C4-2B (cell line): ENCODE data around the gene TCF4.

ENCODE experiments used
- H3K27ac ChIP-seq: fragments of 450-650 bp; 2 replicates; pipeline ENCODE4 v1.5.1; 2017
- CTCF ChIP-seq: fragments of 450-650 bp; conservative IDR thresholded peaks from 2 replicates; pipeline ENCODE4 v1.5.1; 2017; ENCODE audit warnings: mild to moderate bottlenecking
- ZFX ChIP-seq: fragments of 450-650 bp; IDR thresholded peaks from 2 replicates; pipeline ENCODE4 v1.6.1; 2017

The TCF4 gene

GRCh38 chr18:55551227-55551626 lies 36.8 kb downstream of the TCF4 start:
- H3K27ac ChIP-seq: no peak overlapping the region
- TF ChIP-seq CTCF (no peak), ZFX (no peak)

- no peak overlapping the region for H3K27ac ChIP-seq
- TF ChIP-seq ZFX (no peak), CTCF (no peak)
Measured at GRCh38 chr18:55550471-55550870, 37.5 kb downstream of the TCF4 start.

GRCh38 chr18:55549474-55550104 lies 38.4 kb downstream of the TCF4 start:
- no peak overlapping the region for H3K27ac ChIP-seq
- TF ChIP-seq ZFX: no peak
- TF ChIP-seq CTCF: no peak

- TF ChIP-seq ZFX (no peak), CTCF (no peak)
- H3K27ac ChIP-seq: no peak overlapping the region
Measured at GRCh38 chr18:55547705-55548056, 40.3 kb downstream of the TCF4 start.

- no peak overlapping the region for H3K27ac ChIP-seq
- no peak for TF ChIP-seq ZFX
- TF ChIP-seq CTCF: no peak
Measured at GRCh38 chr18:55546851-55547704, 40.9 kb downstream of the TCF4 start.

- no peak overlapping the region for H3K27ac ChIP-seq
- TF ChIP-seq CTCF: no peak
- TF ChIP-seq ZFX: no peak
Measured at GRCh38 chr18:55544014-55544413, 44.0 kb downstream of the TCF4 start.

- no peak overlapping the region for H3K27ac ChIP-seq
- no peak for TF ChIP-seq CTCF
- no peak for TF ChIP-seq ZFX
Measured at GRCh38 chr18:55543130-55543704, 44.8 kb downstream of the TCF4 start.
